ENCODE measurements around the gene MAPK6. TPM values are rescaled to one million over a fixed set of nuclear protein-coding genes. Genes with fewer than 3 reads are reported as not detected.

The MAPK6 gene
- polyA plus RNA-seq, 1 donor from 2014 or later = 140 TPM

DNA sequence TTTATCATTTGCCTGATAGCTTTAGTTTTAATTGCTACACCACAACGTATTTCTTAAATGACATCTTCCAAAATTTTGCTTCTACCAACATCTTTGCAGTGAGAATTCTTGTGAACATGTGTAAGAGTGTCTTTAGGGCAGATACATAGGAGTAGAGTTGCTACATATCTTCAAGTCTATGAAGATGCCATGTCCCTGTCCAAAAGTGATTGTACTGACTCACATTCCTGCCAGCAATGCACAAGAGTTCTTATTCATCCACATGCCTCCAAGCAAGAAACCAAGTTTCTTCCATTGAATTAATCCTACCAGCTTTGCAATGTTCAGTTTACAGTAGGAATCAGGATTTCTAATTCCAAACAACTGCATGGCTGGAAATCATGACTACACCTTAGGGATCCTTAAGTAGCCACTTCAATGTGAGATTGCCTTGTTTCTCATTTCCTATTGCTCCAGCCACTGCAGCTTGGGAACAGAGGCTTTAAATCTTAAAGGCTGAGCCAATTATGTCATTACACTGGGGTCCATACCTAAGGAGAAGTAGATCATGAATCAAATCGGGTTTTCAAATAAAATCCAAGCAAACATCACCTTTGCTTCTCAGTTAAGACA lies 49.1 kb downstream of the MAPK6 start:
- Histone ChIP-seq H3K9ac (ENCODE audit: low read length) (no peak overlapping the region), H4K20me1 (ENCODE audit: insufficient read depth) (no peaks in the 10 kb centered on the region), H3K36me3 (ENCODE audit: insufficient read depth, low read length) (peaks cover 5% of the 10 kb centered on the region), H3K4me3 (ENCODE audit: low read length) (no peak overlapping the region), H3K4me2 (ENCODE audit: low read length) (no peak overlapping the region), H3K27ac (ENCODE audit: low read length) (no peak overlapping the region), H3K27me3 (ENCODE audit: insufficient read depth, low read depth, low read length) (no peaks in the 10 kb centered on the region), H3K79me2 (replicated peaks; ENCODE audit: insufficient read depth, low read length) (no peaks in the 10 kb centered on the region), H3F3A (ENCODE audit: insufficient read depth, low read length, poor library complexity, severe bottlenecking) (no peaks in the 10 kb centered on the region), H3K9me2 (ENCODE audit: insufficient read depth, low read length) (no peaks in the 10 kb centered on the region), H2AFZ (ENCODE audit: low read depth, low read length) (no peak overlapping the region), H3K9me3 (ENCODE audit: low read length) (no peaks in the 10 kb centered on the region)
- TF ChIP-seq MXI1 (conservative IDR thresholded peaks at IDR 0.05; ENCODE audit: poor library complexity, severe bottlenecking) = no peak
- no peak for TF ChIP-seq EP300 (conservative IDR thresholded peaks at IDR 0.05; ENCODE audit: poor library complexity, severe bottlenecking)
- no peak for TF ChIP-seq TAF1 (IDR thresholded peaks at IDR 0.05; ENCODE audit: low read depth)
- TF ChIP-seq SMC3 (conservative IDR thresholded peaks at IDR 0.05; ENCODE audit: poor library complexity) = no peak
- no peak for TF ChIP-seq RAD21 (conservative IDR thresholded peaks at IDR 0.05)
- TF ChIP-seq EZH2 (IDR thresholded peaks at IDR 0.05; ENCODE audit: borderline replicate concordance, insufficient read depth, low read length, poor library complexity, severe bottlenecking) = no peak
- TF ChIP-seq, protein P1, sequence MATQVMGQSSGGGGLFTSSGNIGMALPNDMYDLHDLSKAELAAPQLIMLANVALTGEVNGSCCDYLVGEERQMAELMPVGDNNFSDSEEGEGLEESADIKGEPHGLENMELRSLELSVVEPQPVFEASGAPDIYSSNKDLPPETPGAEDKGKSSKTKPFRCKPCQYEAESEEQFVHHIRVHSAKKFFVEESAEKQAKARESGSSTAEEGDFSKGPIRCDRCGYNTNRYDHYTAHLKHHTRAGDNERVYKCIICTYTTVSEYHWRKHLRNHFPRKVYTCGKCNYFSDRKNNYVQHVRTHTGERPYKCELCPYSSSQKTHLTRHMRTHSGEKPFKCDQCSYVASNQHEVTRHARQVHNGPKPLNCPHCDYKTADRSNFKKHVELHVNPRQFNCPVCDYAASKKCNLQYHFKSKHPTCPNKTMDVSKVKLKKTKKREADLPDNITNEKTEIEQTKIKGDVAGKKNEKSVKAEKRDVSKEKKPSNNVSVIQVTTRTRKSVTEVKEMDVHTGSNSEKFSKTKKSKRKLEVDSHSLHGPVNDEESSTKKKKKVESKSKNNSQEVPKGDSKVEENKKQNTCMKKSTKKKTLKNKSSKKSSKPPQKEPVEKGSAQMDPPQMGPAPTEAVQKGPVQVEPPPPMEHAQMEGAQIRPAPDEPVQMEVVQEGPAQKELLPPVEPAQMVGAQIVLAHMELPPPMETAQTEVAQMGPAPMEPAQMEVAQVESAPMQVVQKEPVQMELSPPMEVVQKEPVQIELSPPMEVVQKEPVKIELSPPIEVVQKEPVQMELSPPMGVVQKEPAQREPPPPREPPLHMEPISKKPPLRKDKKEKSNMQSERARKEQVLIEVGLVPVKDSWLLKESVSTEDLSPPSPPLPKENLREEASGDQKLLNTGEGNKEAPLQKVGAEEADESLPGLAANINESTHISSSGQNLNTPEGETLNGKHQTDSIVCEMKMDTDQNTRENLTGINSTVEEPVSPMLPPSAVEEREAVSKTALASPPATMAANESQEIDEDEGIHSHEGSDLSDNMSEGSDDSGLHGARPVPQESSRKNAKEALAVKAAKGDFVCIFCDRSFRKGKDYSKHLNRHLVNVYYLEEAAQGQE (IDR thresholded peaks at IDR 0.05; ENCODE audit: borderline replicate concordance) = no peak
- TF ChIP-seq CTCF (IDR thresholded peaks at IDR 0.05; ENCODE audit: poor library complexity, severe bottlenecking) = no peak
- no peak for TF ChIP-seq POLR2AphosphoS5 (IDR thresholded peaks at IDR 0.05)

GRCh38 chr15:52069559-52069958 lies 50.5 kb downstream of the MAPK6 start:
- Histone ChIP-seq H4K20me1 (ENCODE audit: insufficient read depth) (no peaks in the 10 kb centered on the region), H2AFZ (ENCODE audit: low read depth, low read length) (no peak overlapping the region), H3K9me2 (ENCODE audit: insufficient read depth, low read length) (no peaks in the 10 kb centered on the region), H3K4me3 (ENCODE audit: low read length) (no peak overlapping the region), H3K36me3 (ENCODE audit: insufficient read depth, low read length) (no peaks in the 10 kb centered on the region), H3K27me3 (ENCODE audit: insufficient read depth, low read depth, low read length) (no peaks in the 10 kb centered on the region), H3K79me2 (replicated peaks; ENCODE audit: insufficient read depth, low read length) (no peaks in the 10 kb centered on the region), H3F3A (ENCODE audit: insufficient read depth, low read length, poor library complexity, severe bottlenecking) (no peaks in the 10 kb centered on the region), H3K27ac (ENCODE audit: low read length) (no peak overlapping the region), H3K9ac (ENCODE audit: low read length) (no peak overlapping the region), H3K4me2 (ENCODE audit: low read length) (no peak overlapping the region), H3K9me3 (ENCODE audit: low read length) (no peaks in the 10 kb centered on the region)
- no peak for TF ChIP-seq TAF1 (IDR thresholded peaks at IDR 0.05; ENCODE audit: low read depth)
- no peak for TF ChIP-seq SMC3 (conservative IDR thresholded peaks at IDR 0.05; ENCODE audit: poor library complexity)
- no peak for TF ChIP-seq MXI1 (conservative IDR thresholded peaks at IDR 0.05; ENCODE audit: poor library complexity, severe bottlenecking)
- no peak for TF ChIP-seq EP300 (conservative IDR thresholded peaks at IDR 0.05; ENCODE audit: poor library complexity, severe bottlenecking)
- no peak for TF ChIP-seq CTCF (IDR thresholded peaks at IDR 0.05; ENCODE audit: poor library complexity, severe bottlenecking)
- no peak for TF ChIP-seq EZH2 (IDR thresholded peaks at IDR 0.05; ENCODE audit: borderline replicate concordance, insufficient read depth, low read length, poor library complexity, severe bottlenecking)
- no peak for TF ChIP-seq RAD21 (conservative IDR thresholded peaks at IDR 0.05)
- TF ChIP-seq, protein P1 (IDR thresholded peaks at IDR 0.05; ENCODE audit: borderline replicate concordance) = no peak
- no peak for TF ChIP-seq POLR2AphosphoS5 (IDR thresholded peaks at IDR 0.05)

Data from neural cell (in vitro differentiated cells).